ENCODE measurements around the gene NFX1. TPM values are rescaled to one million over a fixed set of nuclear protein-coding genes. Genes with fewer than 3 reads are reported as not detected.
"Not testable (repeated sequence)": the region's sequence is repeated elsewhere in the genome, so short reads cannot be mapped to it uniquely, and the experiment has no call there.

The NFX1 gene
- total RNA-seq, 2 donors from 2014 or later, result 23.7 to 29.1 TPM

GRCh38 chr9:33310748-33311147, 20.4 kb downstream of the NFX1 start:
- H3K9me3 ChIP-seq, result no peaks in the 10 kb centered on the region
- H3K4me1 ChIP-seq, result no peaks in the 10 kb centered on the region
- H3K27me3 ChIP-seq, result no peaks in the 10 kb centered on the region
- no peak overlapping the region for H3K4me3 ChIP-seq
- no peak for DNase-seq (ENCODE audit: low spot score)
- TF ChIP-seq CTCF (IDR thresholded peaks at IDR 0.05), result no peak
- H3K36me3 ChIP-seq, result peaks cover 99% of the 10 kb centered on the region
- H3K27ac ChIP-seq, result no peak overlapping the region

GRCh38 chr9:33311953-33312352, 21.6 kb downstream of the NFX1 start:
- no peak for DNase-seq (ENCODE audit: low spot score)
- no peak overlapping the region for H3K27ac ChIP-seq
- no peaks in the 10 kb centered on the region for H3K9me3 ChIP-seq
- TF ChIP-seq CTCF (IDR thresholded peaks at IDR 0.05), result no peak
- H3K4me1 ChIP-seq, result no peaks in the 10 kb centered on the region
- peaks cover 86% of the 10 kb centered on the region for H3K36me3 ChIP-seq
- no peak overlapping the region for H3K4me3 ChIP-seq
- H3K27me3 ChIP-seq, result no peaks in the 10 kb centered on the region

GRCh38 chr9:33315371-33315770, 25.1 kb downstream of the NFX1 start:
- H3K27ac ChIP-seq, result no peak overlapping the region
- no peaks in the 10 kb centered on the region for H3K4me1 ChIP-seq
- no peak overlapping the region for H3K4me3 ChIP-seq
- H3K9me3 ChIP-seq, result no peaks in the 10 kb centered on the region
- no peak for TF ChIP-seq CTCF (IDR thresholded peaks at IDR 0.05)
- H3K36me3 ChIP-seq, result peaks cover 80% of the 10 kb centered on the region
- DNase-seq (ENCODE audit: low spot score), result no peak
- no peaks in the 10 kb centered on the region for H3K27me3 ChIP-seq

- H3K36me3 ChIP-seq, result peaks cover 79% of the 10 kb centered on the region
- not testable (repeated sequence) for H3K27me3 ChIP-seq; H3K4me1 ChIP-seq; DNase-seq (ENCODE audit: low spot score); H3K4me3 ChIP-seq; H3K9me3 ChIP-seq; H3K27ac ChIP-seq
Measured at GRCh38 chr9:33317136-33317535, 26.8 kb downstream of the NFX1 start.

GRCh38 chr9:33318225-33318624, 27.9 kb downstream of the NFX1 start:
- no peak for TF ChIP-seq CTCF (IDR thresholded peaks at IDR 0.05)
- H3K27ac ChIP-seq, result no peak overlapping the region
- H3K9me3 ChIP-seq, result no peaks in the 10 kb centered on the region
- H3K4me3 ChIP-seq, result no peak overlapping the region
- H3K27me3 ChIP-seq, result no peaks in the 10 kb centered on the region
- H3K36me3 ChIP-seq, result peaks cover 79% of the 10 kb centered on the region
- H3K4me1 ChIP-seq, result no peaks in the 10 kb centered on the region
- DNase-seq (ENCODE audit: low spot score), result no peak

GRCh38 chr9:33318781-33319180, 28.5 kb downstream of the NFX1 start:
- Histone ChIP-seq H3K36me3 (peaks cover 79% of the 10 kb centered on the region), H3K9me3 (no peaks in the 10 kb centered on the region), H3K27ac (no peak overlapping the region), H3K4me3 (no peak overlapping the region), H3K4me1 (no peaks in the 10 kb centered on the region), H3K27me3 (no peaks in the 10 kb centered on the region)
- TF ChIP-seq CTCF (IDR thresholded peaks at IDR 0.05), result no peak
- DNase-seq (ENCODE audit: low spot score), result no peak
